ENCODE data around the gene PAXIP1.
A peak's percentile ranks its signal among the peaks of the same experiment; 100 is the strongest.

The PAXIP1 gene

DNA sequence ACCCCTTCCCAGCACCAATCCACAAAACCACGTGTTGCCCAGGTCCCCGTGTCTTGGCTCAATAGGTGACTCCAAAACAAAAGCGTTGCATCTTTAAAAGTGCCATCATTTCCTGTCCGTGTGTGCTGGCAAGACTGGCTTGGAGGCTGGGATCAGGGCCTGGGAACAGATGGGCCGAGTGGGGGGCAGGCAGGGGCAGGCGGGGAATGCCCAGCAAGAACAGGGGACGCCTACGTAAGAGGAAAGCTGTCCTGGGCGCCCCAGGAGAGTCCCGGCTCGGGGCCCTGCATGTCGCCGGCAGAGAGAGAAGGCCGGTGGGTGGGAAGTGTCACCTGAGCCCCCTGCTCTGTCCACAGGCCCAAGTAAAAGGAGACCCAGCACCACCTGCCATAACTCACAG is 86.5 kb downstream of the PAXIP1 start:
- no peaks in the 10 kb centered on the region for H3K4me1 ChIP-seq (ENCODE audit: insufficient read depth, low read length)
- H3K9ac ChIP-seq (ENCODE audit: low read depth, low read length) = no peak overlapping the region
- no peaks in the 10 kb centered on the region for H3K9me3 ChIP-seq (ENCODE audit: control insufficient read depth, insufficient read depth, low read length)

DNA sequence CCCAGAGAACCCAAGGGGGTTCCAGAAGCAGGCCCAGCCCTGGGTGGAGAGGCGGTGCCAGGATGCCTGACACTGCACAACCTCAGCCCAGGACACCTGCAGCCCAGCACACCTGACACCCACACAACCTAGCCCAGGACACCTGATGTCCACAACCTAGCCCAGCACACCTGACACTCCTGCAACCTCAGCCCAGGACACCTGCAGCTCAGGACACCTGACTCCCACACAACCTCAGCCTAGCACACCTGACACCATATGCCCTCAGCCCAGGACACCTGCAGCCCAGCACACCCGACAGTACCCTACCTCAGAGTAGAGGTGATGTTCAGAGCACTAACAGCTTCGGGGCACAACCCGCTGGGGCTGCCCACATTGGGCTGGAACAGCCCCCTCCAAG is 87.3 kb downstream of the PAXIP1 start:
- no peaks in the 10 kb centered on the region for H3K9me3 ChIP-seq (ENCODE audit: control insufficient read depth, insufficient read depth, low read length)
- H3K36me3 ChIP-seq (ENCODE audit: insufficient read depth, low read length) = no peaks in the 10 kb centered on the region
- H3K9ac ChIP-seq (ENCODE audit: low read depth, low read length) = no peak overlapping the region
- no peaks in the 10 kb centered on the region for H3K4me1 ChIP-seq (ENCODE audit: insufficient read depth, low read length)

More for the DNA sequence above, 86.5 kb downstream of the PAXIP1 start:
- H3K36me3 ChIP-seq (ENCODE audit: insufficient read depth, low read length) = no peaks in the 10 kb centered on the region

- Histone ChIP-seq H3K4me1 (ENCODE audit: insufficient read depth, low read length) (no peaks in the 10 kb centered on the region), H3K9me3 (ENCODE audit: control insufficient read depth, insufficient read depth, low read length) (no peaks in the 10 kb centered on the region), H3K9ac (ENCODE audit: low read depth, low read length) (no peak overlapping the region), H3K36me3 (ENCODE audit: insufficient read depth, low read length) (no peaks in the 10 kb centered on the region)
These were observed 87.9 kb downstream of the PAXIP1 start for GRCh38 chr7:154914996-154915380.

DNA sequence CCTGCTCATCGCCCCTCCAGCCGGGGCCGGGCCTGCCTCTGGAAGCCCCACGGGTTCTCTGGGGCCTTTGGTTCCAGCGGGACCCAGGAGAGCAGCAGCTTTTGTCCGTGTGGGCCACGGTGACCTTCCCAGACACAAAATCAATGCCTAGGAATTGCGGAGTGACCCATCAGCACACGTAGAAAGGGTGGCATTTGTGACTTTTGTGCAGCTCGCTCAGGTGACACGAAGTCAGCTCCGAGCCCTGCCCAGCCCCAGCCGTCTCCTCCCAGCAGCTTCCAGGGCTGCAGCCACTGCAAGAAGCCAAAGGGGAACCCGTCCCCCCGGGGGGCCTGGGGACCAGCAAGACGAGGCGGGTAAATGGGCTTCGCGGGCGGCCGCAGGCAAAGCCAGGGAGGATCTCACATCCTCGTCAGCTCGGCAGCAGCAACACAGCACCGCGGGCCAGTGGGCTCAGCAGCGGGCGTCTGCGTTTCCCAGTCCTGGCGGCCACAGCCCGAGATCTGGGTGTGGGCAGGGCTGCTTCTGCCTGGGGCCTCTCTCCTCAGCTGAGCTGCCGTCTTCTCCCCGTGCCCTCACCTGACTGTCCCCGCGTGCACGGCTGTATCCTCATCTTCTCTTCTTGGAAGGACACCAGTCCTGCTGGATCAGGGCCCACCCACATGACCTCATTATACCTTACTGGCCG is 88.5 kb downstream of the PAXIP1 start:
- no peak overlapping the region for H3K9ac ChIP-seq (ENCODE audit: low read depth, low read length)
- H3K36me3 ChIP-seq (ENCODE audit: insufficient read depth, low read length) = no peaks in the 10 kb centered on the region
- H3K4me1 ChIP-seq (ENCODE audit: insufficient read depth, low read length) = no peaks in the 10 kb centered on the region
- no peaks in the 10 kb centered on the region for H3K9me3 ChIP-seq (ENCODE audit: control insufficient read depth, insufficient read depth, low read length)

- Histone ChIP-seq H3K4me1 (ENCODE audit: insufficient read depth, low read length) (no peaks in the 10 kb centered on the region), H3K9ac (ENCODE audit: low read depth, low read length) (peak overlapping the region; percentile 26; the same call in 1 of the 2 replicates), H3K9me3 (ENCODE audit: control insufficient read depth, insufficient read depth, low read length) (no peaks in the 10 kb centered on the region), H3K36me3 (ENCODE audit: insufficient read depth, low read length) (no peaks in the 10 kb centered on the region)
These were observed 89.2 kb downstream of the PAXIP1 start for GRCh38 chr7:154913638-154914307.

DNA sequence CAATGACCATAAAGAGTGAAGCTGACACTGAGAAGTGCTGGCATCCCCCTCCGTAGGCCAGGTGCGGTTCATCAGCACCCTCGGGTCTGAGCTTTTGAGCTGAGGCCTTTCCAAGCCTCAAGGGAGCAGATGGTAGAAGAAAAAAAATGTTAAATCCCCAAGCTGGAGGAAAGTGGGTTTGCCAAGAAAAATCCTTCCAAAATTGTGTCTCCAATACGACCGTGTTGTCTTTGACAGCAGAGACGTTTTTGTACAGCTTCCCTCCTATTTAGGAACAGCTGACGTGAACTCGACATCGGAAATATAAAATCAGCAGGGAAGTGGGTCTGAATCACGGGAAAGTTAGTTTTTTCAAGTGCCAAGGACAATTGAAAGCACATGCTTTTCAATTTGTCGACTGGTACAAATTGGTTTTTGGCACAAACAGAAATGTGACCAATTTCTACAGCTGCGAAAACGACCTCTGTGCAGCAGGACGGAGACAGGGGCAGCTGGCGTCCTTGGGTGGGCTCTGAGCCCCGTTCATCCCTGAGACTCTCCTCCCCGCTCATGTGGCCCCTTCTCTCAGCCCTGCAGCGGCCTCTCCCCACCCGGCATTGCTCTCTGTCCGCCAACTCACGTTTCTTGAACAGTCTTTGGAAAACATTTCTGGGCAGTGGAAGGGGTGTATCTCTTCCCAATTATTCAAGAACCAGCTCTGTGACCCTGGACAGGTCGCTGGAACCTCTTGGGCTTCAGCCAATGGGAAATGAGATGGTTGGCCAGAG is 89.9 kb downstream of the PAXIP1 start:
- Histone ChIP-seq H3K9ac (ENCODE audit: low read depth, low read length) (no peak overlapping the region), H3K9me3 (ENCODE audit: control insufficient read depth, insufficient read depth, low read length) (no peaks in the 10 kb centered on the region), H3K4me1 (ENCODE audit: insufficient read depth, low read length) (no peaks in the 10 kb centered on the region), H3K36me3 (ENCODE audit: insufficient read depth, low read length) (no peaks in the 10 kb centered on the region)

DNA sequence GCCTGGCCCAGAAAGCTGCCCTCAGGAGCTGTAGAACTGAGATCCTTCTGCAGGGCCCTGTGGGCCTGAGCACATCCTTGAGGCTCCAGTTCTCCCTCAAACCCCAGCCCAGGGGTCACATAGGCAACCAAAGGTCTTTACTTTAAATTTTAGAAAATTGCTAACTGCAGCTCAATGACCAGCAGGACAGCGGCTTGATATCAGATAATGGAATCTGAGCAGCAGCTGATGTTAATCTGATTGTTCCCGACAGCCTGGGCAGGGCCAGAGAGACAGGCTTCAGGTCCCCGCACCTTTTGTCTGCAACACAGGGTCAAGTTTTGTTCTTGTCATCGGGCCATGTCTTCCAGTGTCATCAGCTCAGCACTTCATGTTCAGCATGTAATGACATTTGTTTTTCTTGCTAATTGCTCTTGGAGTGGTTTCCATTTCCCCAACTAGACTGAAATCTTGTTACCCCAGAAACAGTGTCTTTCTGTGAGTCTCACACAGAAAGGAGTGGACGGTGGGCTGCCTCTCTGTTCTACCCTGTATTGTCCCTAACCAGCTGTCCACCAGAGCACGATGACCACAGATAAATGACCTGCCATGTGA is 91.0 kb downstream of the PAXIP1 start:
- H3K9me3 ChIP-seq (ENCODE audit: control insufficient read depth, insufficient read depth, low read length) = no peaks in the 10 kb centered on the region
- H3K36me3 ChIP-seq (ENCODE audit: insufficient read depth, low read length) = no peaks in the 10 kb centered on the region
- H3K4me1 ChIP-seq (ENCODE audit: insufficient read depth, low read length) = no peaks in the 10 kb centered on the region
- no peak overlapping the region for H3K9ac ChIP-seq (ENCODE audit: low read depth, low read length)

- Histone ChIP-seq H3K9ac (ENCODE audit: low read depth, low read length) (no peak overlapping the region), H3K9me3 (ENCODE audit: control insufficient read depth, insufficient read depth, low read length) (no peaks in the 10 kb centered on the region)
These were observed 91.5 kb downstream of the PAXIP1 start for GRCh38 chr7:154911411-154911810.

DNA sequence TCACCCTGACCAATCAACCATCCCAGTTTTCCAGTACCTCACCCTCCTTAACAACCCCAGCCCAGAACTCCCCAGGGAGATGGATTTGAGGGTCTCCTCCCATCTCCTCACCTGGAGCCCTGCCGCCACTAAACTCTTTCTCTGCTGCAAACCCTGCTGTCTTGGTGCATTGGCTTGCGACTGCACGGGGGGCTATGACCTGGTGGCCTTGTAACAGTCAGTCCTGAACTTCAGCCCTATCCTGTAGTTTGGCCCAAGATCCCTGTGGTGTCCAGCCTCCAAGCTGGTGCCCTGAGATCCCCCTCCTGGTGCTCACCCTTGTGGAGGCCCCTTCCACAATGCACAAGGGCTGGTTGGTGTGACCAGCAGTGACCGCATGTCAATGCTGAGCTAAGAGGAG is 91.9 kb downstream of the PAXIP1 start:
- H3K9ac ChIP-seq (ENCODE audit: low read depth, low read length) = no peak overlapping the region

More at GRCh38 chr7:154911411-154911810, 91.5 kb downstream of the PAXIP1 start:
- no peaks in the 10 kb centered on the region for H3K36me3 ChIP-seq (ENCODE audit: insufficient read depth, low read length)
- H3K4me1 ChIP-seq (ENCODE audit: insufficient read depth, low read length) = no peaks in the 10 kb centered on the region

DNA sequence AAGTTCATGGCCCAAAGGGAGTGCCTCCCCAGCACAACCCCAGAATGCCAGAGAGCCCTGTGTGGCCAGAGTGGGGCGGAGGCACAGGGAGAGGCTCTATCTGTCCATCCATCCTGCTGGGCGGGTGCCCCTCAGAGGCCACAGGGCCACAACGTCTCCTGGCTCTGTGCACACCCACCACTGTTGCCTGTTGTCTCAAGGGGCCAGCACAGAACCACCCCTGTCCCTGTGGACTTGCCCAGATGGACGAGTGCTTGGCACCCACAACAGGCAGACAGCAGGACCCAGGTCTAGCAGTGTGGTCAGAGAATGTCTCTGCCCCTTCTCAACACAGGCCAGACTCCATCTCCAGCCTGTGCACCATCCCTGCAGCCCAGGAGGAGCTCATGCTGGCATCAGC is 92.8 kb downstream of the PAXIP1 start:
- Histone ChIP-seq H3K4me1 (ENCODE audit: insufficient read depth, low read length) (no peaks in the 10 kb centered on the region), H3K9me3 (ENCODE audit: control insufficient read depth, insufficient read depth, low read length) (peaks cover 3% of the 10 kb centered on the region; the same call in 1 of the 2 replicates), H3K36me3 (ENCODE audit: insufficient read depth, low read length) (no peaks in the 10 kb centered on the region), H3K9ac (ENCODE audit: low read depth, low read length) (no peak overlapping the region)

More for the DNA sequence above, 91.9 kb downstream of the PAXIP1 start:
- no peaks in the 10 kb centered on the region for H3K4me1 ChIP-seq (ENCODE audit: insufficient read depth, low read length)
- H3K36me3 ChIP-seq (ENCODE audit: insufficient read depth, low read length) = no peaks in the 10 kb centered on the region
- peaks cover 3% of the 10 kb centered on the region; the same call in 1 of the 2 replicates for H3K9me3 ChIP-seq (ENCODE audit: control insufficient read depth, insufficient read depth, low read length)

DNA sequence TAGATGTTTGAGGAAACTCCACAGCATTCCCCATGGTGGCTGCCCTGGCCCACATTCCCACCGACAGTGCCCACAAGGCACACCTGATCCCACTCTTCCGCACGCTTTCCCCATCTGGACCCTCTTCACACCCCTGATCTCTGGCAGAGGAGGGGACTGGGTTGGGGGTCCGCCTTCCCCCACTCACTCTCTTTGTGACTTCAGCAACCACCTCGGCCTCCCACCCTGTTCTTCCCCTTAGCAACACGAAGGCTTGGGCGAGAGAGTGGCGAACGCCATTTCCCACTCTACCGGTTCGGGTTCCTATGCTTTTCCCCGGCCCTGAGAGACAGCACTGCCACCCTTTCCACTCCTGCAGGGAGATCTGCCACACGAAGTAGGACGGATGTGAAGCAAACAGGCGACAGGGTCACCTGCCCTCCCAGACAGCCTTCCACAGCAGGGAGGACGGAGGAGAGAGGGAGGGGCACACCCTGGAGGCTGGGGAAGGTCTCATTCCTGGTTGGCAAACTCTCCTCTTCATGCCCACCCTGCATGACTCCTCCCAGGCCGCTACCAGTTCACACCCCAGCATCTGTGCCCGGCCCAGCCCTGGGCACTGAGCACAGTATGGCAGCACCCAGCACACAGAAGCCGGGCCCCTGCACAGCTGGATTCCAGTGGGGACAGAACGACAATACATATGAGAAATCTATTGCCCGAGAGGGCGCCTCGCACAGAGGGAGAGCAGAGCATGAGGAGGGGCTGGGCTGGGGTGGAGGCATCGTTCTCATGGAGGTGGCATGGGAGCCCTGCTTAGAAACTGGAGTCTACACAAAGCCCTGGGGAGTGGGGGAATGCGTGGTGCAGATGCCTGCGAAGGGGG is 93.5 kb downstream of the PAXIP1 start:
- Histone ChIP-seq H3K36me3 (ENCODE audit: insufficient read depth, low read length) (no peaks in the 10 kb centered on the region), H3K9ac (ENCODE audit: low read depth, low read length) (no peak overlapping the region), H3K4me1 (ENCODE audit: insufficient read depth, low read length) (no peaks in the 10 kb centered on the region), H3K9me3 (ENCODE audit: control insufficient read depth, insufficient read depth, low read length) (peaks cover 3% of the 10 kb centered on the region; the same call in 1 of the 2 replicates)

DNA sequence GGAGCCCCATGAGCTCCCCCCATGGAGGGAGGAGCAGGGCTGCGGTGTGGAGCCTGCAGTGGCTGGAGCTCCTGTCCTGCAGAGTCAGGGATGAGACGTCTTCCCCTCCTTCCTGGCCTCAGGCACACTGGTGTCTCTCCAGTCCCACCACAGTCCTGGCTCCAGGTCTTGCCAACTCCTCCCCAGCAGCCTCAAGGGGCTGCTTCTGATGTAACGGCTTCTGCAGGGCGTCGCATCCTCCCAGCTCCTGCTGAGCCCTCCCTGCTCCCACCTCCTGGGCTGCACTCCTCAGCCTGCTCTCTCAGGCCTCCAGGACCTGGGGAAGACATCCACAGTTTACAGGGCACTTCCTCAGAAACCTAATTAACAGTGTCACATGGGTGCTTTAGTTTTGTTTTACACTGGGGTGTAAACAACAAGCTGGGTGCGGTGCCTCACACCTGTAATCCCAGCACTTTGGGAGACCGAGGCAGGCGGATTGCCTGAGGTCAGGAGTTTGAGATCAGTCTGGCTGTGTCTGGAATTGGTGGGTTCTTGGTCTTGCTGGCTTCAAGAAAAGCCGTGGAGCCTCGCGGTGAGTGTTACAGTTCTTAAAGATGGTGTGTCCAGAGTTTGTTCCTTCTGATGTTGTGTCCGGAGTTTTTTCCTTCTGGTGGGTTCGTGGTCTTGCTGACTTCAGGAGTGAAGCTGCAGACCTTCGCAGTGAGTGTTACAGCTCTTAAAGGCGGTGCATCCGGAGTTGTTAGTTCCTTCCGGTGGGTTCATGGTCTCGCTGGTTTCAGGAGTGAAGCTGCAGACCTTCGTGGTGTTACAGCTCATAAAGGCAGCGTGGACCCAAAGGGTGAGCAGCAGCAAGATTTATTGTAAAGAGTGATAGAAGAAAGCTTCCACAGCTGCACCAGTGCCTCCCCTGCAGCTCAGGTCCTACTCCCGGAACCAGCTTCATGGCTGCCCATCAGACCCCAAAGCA is 95.0 kb downstream of the PAXIP1 start:
- Histone ChIP-seq H3K4me1 (ENCODE audit: insufficient read depth, low read length) (no peaks in the 10 kb centered on the region), H3K36me3 (ENCODE audit: insufficient read depth, low read length) (no peaks in the 10 kb centered on the region), H3K9me3 (ENCODE audit: control insufficient read depth, insufficient read depth, low read length) (peaks cover 3% of the 10 kb centered on the region; the same call in 1 of the 2 replicates), H3K9ac (ENCODE audit: low read depth, low read length) (no peak overlapping the region)
